Choroid plexus epithelial cell (primary cell): ENCODE results near the gene GOLGA1.

Experiments
- DNase-seq: peaks from one replicate; pipeline ENCODE4 v3.0.0-alpha.2; 2010; ENCODE audit warnings: low read depth
- H3K4me3 ChIP-seq: 2 replicates; pipeline ENCODE4 v1.5.1; 2011; ENCODE audit warnings: low read depth, mild to moderate bottlenecking, control low read depth, low read length, moderate library complexity
- CTCF ChIP-seq: conservative IDR thresholded peaks from 2 replicates; pipeline ENCODE4 v1.5.1; 2011; ENCODE audit warnings: low read depth, mild to moderate bottlenecking, control low read depth, inconsistent platforms, low read length, moderate library complexity

The GOLGA1 gene

GRCh38 chr9:124950050-124950718, 9.3 kb upstream of the GOLGA1 start:
- DNase-seq, result no peak
- no peak for TF ChIP-seq CTCF
- H3K4me3 ChIP-seq, result no peak overlapping the region

- DNase-seq, result no peak
- H3K4me3 ChIP-seq, result no peak overlapping the region
- TF ChIP-seq CTCF, result no peak
Observed at GRCh38 chr9:124949387-124949786, 8.5 kb upstream of the GOLGA1 start.

- DNase-seq, result no peak
- no peak for TF ChIP-seq CTCF
- no peak overlapping the region for H3K4me3 ChIP-seq
Observed at GRCh38 chr9:124947727-124948391, 7.0 kb upstream of the GOLGA1 start.

GRCh38 chr9:124946167-124946566, 5.3 kb upstream of the GOLGA1 start:
- no peak for DNase-seq
- TF ChIP-seq CTCF, result no peak
- H3K4me3 ChIP-seq, result no peak overlapping the region

- DNase-seq, result peak; percentile 71
- peak overlapping the region; percentile 89 for H3K4me3 ChIP-seq
- TF ChIP-seq CTCF, result peak; percentile 6
Observed at GRCh38 chr9:124941679-124942561, 1.0 kb upstream of the GOLGA1 start.

GRCh38 chr9:124940521-124940893, 376 bp downstream of the GOLGA1 start:
- no peak for TF ChIP-seq CTCF
- peak overlapping the region; percentile 89 for H3K4me3 ChIP-seq
- DNase-seq, result no peak
